Liver (tissue), 2 donors: Measurements from ENCODE around the gene RIMKLB.

Source experiments
- JUND ChIP-seq, 2 donors: IDR thresholded peaks; 2 replicates each; pipeline ENCODE4 v1.6.1; 2016; ENCODE audit warnings: antibody characterized with exemption in 2 of 2
- NR2F2 ChIP-seq: IDR thresholded peaks from 2 replicates; pipeline ENCODE4 v1.6.1; 2016; ENCODE audit warnings: antibody characterized with exemption
- donor health status: healthy.

- TF ChIP-seq NR2F2 (no peak), JUND (IDR thresholded peaks at IDR 0.05) (no peak)
Observed at GRCh38 chr12:8677362-8677761, 20.4 kb upstream of the RIMKLB start.
